HG03354 (cell line): ENCODE measurements around the gene NR1H2.
"Not testable (repeated sequence)": the region's sequence is repeated elsewhere in the genome, so short reads cannot be mapped to it uniquely, and the experiment has no call there.

ENCODE experiments used
- ATAC-seq: cut with Tn5 transposase; IDR thresholded peaks from one replicate; pipeline ENCODE4 v1.9.1; 2021; ENCODE audit warnings: mild to moderate bottlenecking; ENCODE audit not compliant: unreplicated experiment, poor library complexity, severe bottlenecking

NR1H2 gene

DNA sequence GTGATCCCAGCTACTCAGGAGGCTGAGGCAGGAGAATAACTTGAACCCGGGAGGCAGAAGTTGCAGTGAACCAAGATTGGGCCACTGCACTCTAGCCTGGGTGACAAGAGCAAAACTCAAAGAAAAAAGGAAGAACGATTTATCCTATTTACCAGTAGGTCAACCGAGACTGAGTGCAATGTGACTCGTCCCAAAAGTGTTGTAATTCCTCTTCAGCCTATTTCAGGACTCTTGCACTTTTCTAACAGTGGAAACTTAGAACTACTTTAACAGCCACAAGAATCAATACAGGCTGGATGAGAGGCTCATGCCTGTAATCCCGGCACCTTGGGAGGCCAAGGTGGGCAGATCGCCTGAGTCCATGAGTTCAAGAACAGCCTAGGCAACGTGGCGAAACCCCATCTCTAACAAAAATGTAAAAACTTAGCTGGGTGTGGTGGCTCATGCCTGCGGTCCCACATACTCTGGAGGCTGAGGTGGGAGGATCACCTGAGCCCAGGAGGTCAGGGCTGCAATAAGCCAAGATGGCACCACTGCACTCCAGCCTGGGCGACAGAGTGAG, 4.3 kb upstream of the NR1H2 start:
- no peak for ATAC-seq

GRCh38 chr19:50377051-50377461, 799 bp downstream of the NR1H2 start:
- no peak for ATAC-seq

DNA sequence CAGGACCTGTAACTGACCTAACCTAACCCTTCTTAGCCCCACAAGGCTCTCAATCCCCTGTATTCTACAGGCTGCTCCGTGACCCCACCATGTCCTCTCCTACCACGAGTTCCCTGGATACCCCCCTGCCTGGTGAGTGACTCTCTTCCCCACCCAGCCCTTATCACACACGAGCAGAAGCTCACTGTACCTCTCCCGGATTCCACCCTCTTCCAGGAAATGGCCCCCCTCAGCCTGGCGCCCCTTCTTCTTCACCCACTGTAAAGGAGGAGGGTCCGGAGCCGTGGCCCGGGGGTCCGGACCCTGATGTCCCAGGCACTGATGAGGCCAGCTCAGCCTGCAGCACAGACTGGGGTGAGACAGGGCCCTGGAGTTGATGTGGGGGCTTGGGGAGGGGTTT, 1.3 kb downstream of the NR1H2 start:
- ATAC-seq = no peak

- no peak for ATAC-seq
Measured at GRCh38 chr19:50378169-50378862, 2.1 kb downstream of the NR1H2 start.

DNA sequence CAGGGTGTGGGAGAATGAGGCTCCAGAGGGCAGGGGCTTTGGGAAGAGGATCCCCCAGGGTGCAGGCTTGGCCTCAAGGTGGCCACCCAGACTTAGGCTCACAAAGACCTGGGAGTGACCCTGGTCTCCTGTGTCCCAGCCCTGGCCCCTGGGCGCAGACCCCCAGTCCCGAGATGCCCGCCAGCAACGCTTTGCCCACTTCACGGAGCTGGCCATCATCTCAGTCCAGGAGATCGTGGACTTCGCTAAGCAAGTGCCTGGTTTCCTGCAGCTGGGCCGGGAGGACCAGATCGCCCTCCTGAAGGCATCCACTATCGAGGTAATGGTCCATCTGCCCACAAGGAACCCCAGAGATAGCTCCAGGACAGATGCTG, 2.6 kb downstream of the NR1H2 start:
- ATAC-seq = no peak

GRCh38 chr19:50379602-50380001, 3.3 kb downstream of the NR1H2 start:
- no peak for ATAC-seq

DNA sequence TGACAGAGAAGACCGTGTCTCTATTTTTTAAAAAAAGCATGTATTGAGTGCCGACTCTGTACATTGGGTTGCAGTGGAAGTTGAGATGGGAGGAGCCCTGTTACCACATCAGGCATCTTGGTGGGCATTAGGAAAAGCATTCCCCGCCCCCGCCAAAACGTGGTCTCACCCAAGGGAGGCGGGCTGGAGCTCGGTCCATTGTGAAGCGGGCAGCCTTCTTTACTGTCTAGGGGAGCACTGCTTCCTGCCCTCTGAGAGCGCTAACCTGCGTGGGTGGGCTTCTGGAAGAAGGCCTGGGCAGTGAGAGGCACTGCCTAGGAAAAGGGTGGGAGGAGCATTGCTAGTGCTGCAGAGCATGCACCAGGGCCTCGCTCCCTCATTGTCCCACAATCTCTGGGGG, 3.9 kb downstream of the NR1H2 start:
- ATAC-seq = no peak

DNA sequence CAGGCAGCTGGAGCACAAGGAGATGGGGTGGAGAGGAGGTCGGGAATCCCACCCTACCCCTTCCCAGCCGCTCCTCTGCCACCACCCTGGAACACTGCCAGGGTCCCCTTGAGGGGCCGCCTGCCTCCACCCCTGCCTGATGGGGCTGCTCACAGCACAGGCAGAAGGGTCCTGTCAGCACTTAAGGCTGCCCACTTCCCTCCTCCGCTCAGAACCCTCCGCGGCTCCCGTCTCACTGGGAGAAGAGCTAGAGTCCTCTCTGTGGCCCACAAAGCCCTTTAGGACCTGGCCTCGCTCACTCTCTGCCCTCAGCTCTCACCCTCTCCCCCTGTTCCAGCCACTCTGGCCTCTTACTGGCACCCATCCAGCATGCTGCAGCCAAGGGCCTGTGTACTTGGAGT, 4.5 kb downstream of the NR1H2 start:
- ATAC-seq = no peak

DNA sequence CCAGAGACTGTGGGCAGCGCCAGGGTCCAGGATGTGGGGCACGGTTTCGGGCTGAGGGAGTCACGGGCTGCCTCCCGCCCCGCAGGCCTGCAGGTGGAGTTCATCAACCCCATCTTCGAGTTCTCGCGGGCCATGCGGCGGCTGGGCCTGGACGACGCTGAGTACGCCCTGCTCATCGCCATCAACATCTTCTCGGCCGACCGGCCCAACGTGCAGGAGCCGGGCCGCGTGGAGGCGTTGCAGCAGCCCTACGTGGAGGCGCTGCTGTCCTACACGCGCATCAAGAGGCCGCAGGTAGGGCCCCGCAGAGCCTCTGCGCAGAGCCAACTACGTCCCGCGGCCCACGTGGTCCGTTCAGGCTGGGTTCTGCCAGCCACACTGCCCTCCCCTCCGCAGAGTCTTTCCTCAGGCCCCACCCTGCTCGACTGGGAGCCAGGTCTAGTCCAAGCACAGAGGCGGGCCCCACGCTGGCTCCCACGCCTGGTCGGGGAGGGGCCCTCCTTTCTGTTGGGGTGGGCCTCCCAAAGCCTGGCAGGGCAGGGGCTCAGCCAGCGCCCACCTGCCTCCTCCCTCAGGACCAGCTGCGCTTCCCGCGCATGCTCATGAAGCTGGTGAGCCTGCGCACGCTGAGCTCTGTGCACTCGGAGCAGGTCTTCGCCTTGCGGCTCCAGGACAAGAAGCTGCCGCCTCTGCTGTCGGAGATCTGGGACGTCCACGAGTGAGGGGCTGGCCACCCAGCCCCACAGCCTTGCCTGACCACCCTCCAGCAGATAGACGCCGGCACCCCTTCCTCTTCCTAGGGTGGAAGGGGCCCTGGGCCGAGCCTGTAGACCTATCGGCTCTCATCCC, 5.8 kb downstream of the NR1H2 start:
- no peak for ATAC-seq

GRCh38 chr19:50383001-50383851, 7.0 kb downstream of the NR1H2 start:
- ATAC-seq = peak; percentile 22

DNA sequence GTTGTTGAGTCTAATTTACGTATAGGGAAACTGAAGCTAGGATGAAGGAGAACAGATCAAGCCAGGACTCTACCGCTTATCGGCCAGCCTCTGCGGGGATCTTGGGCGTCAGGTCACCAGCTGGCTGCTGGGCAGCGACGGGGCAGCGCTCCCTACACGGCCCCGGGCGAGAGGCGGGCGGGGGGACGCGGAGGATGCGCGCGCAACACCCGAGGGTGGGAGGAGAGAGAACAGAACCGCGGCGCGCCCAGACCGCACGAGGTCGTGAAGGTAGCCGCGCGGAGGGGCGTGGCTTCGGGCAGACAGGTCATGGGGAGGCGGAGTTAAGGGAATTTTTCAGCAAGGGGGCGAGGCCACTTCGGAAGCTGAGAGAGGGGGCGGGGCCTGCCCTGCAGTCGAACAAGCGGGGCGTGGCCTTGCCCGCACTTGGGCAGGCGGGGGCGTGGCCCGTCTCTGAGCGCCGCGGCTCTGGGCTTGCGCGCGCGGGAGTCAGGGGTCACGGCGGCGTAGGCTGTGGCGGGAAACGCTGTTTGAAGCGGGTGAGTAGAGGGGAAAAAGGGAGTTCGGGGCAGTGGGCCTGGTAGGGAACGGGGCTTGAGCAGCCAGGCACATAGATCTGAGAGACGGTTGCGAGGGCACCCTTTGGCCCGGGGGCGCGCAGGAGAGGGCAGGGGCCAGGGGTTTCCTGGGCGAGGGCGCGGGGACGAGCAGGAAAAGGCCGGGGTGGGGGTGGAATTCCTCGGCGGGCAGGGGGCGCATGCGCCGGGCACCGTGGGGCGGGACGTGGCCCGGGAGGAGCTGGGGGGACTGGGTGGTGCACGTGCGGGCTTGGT, 7.8 kb downstream of the NR1H2 start, which contains the start of gene POLD1:
Gene POLD1, plus strand, starts transcription at position 496 of the 833 bp plus-strand sequence. CDS start 14,505 bp downstream, outside the sequence.
- peak; percentile 83 for ATAC-seq

DNA sequence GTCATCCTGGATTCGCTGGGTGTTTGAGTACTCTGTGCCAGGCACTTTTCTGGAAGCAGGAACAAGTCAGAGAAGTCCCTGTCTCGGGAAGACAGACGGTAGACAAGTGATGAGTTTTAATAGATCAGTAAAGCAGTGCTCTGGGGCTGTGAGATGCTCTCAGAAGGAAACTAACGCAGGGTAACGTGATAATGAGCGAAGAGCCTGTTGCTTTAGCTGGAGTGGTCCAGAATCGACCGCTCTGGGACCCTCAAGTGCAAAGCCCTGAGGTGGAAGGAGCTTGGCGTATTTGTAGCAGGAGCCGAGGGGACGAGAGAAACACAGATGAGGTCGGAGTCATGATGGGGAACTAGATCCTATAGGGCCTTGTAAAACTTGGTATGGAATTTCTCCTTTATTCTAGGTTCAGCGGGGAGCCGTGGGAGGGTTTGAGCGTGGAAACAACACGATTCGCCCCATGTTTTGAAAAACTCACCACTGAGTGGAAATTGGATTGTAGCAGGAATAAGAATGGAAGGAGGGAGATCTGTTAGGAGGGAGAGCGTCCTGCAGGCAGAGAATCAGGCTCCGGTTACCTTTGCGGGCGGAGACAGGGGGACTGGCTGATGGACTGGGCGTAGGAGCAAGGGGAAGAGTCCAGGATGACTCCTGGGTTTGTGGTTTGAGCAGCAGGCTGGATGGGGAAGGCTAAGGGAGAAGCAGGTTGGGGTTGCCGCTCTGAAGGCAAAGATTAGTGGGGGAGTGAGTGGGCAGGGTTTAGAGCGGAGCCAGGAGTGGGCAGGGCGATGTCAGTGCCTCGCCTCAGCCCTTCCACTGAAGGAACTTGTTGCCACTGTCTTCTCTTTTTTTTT, 8.7 kb downstream of the NR1H2 start:
- no peak for ATAC-seq

GRCh38 chr19:50387176-50387867, 11.1 kb downstream of the NR1H2 start:
- no peak for ATAC-seq

DNA sequence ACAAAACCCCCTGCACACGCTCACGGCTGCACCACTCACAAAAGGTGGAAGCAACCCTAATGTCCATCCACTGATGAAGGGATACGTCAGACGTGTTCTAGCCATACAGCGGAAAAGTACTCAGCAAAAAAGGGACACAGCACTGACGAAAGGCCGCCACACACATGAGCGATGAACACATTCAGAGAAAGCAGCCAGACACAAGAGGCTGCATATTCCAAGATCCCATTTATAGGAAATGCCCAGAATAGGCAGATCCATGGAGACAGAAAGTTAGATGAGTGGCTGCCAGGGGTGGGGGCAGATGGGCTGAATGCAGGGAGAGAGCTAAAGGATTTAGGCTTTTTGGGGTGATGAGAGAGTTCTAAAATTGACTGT, 11.6 kb downstream of the NR1H2 start:
- no peak for ATAC-seq

DNA sequence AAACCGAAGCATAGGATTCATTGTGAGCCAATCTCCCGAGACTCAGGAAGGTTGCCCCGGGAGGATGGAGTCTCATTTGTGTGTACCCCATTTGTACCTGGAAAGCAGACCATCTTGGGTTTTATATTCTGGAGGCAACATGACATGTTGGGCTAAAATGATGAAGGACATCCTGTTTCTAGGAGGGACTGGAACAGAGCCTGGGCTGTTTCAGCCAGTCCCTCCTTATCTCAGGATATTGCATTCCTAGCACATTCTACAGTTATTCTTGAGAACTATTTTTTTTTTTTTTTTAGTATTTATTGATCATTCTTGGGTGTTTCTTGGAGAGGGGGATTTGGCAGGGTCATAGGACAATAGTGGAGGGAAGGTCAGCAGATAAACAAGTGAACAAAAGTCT, 14.0 kb downstream of the NR1H2 start:
- not testable (repeated sequence) for ATAC-seq

- not testable (repeated sequence) for ATAC-seq
Measured at GRCh38 chr19:50390952-50391351, 14.7 kb downstream of the NR1H2 start.

- no peak for ATAC-seq
Measured at GRCh38 chr19:50392759-50393158, 16.5 kb downstream of the NR1H2 start.

- no peak for ATAC-seq
Measured at GRCh38 chr19:50393589-50393988, 17.3 kb downstream of the NR1H2 start.
